ENCODE measurements around the gene XKR7. TPM values are rescaled to one million over a fixed set of nuclear protein-coding genes. Genes with fewer than 3 reads are reported as not detected.

XKR7 gene
- total RNA-seq, 4 donors from 2014 or later, result not detected

- no peaks in the 10 kb centered on the region for H3K9me3 ChIP-seq
- H3K36me3 ChIP-seq, result peaks cover 47 to 67% (median 58%) of the 10 kb centered on the region in 4 donors
- no peaks in the 10 kb centered on the region for H3K27me3 ChIP-seq
- H3K4me3 ChIP-seq, result no peak overlapping the region
- 95% methylated on average over 2 of the region's 2 CpGs for WGBS
- TF ChIP-seq POLR2A (IDR thresholded peaks at IDR 0.05; ENCODE audit: low read depth) (no peak), EP300 (IDR thresholded peaks at IDR 0.05) (no peak), CTCF (IDR thresholded peaks at IDR 0.05) (no peak)
- intact Hi-C loops (cut with DNase I), result loop anchor here (10.0 kb wide), 1 partner anchor 77 kb away; no protein-coding TSS in a partner anchor
- DNase-seq (ENCODE audit: extremely low spot score), result no peak
- no peak overlapping the region for H3K27ac ChIP-seq (replicated peaks in 1 of 4)
- H3K4me1 ChIP-seq, result peaks cover 20 to 38% (median 33%) of the 10 kb centered on the region in 4 donors
These were observed 19.9 kb upstream of the XKR7 start for GRCh38 chr20:31948008-31948407.

GRCh38 chr20:31949877-31950646, 17.9 kb upstream of the XKR7 start:
- Histone ChIP-seq H3K27ac (replicated peaks in 1 of 4) (no peak overlapping the region), H3K9me3 (no peaks in the 10 kb centered on the region), H3K36me3 (peaks cover 40 to 51% (median 47%) of the 10 kb centered on the region in 4 donors), H3K27me3 (no peaks in the 10 kb centered on the region), H3K4me1 (peaks cover 13 to 24% (median 22%) of the 10 kb centered on the region in 4 donors), H3K4me3 (peak overlapping the region in 1 of 4 donors; percentile 99)
- intact Hi-C loops (cut with DNase I), result loop anchor here (5.0 to 10.0 kb wide), 2 partner anchors 53 to 75 kb away; no protein-coding TSS in a partner anchor
- WGBS, result 79% methylated on average over 8 of the region's 9 CpGs
- no peak for DNase-seq (ENCODE audit: extremely low spot score)
- TF ChIP-seq CTCF (IDR thresholded peaks at IDR 0.05), result no peak

GRCh38 chr20:31951203-31951529, 16.8 kb upstream of the XKR7 start:
- Histone ChIP-seq H3K27me3 (peaks cover 0 to 5% (median 0%) of the 10 kb centered on the region in 4 donors), H3K36me3 (peaks cover 29 to 40% (median 36%) of the 10 kb centered on the region in 4 donors), H3K9me3 (no peaks in the 10 kb centered on the region), H3K4me3 (peak overlapping the region; percentile 92 to 99 (median 94)), H3K4me1 (peaks cover 13 to 24% (median 22%) of the 10 kb centered on the region in 4 donors), H3K27ac (replicated peaks in 1 of 4) (peak overlapping the region; percentile 82 to 84 (median 82))
- no peak for DNase-seq (ENCODE audit: extremely low spot score)
- WGBS, result 4% methylated on average over 6 of the region's 6 CpGs
- intact Hi-C loops (cut with DNase I), result loop anchor here (5.0 kb wide), 1 partner anchor 54 kb away; no protein-coding TSS in a partner anchor
- TF ChIP-seq CTCF (IDR thresholded peaks at IDR 0.05), result no peak
- TF ChIP-seq POLR2A (IDR thresholded peaks at IDR 0.05; ENCODE audit: low read depth), result no peak
- TF ChIP-seq POLR2AphosphoS5 (IDR thresholded peaks at IDR 0.05), result no peak
- no peak for TF ChIP-seq EP300 (IDR thresholded peaks at IDR 0.05)

GRCh38 chr20:31951530-31952453, 16.2 kb upstream of the XKR7 start, which contains the start of gene PDRG1:
PDRG1 (minus strand) TSS chr20:31952046; CDS start chr20:31951961, 85 bp downstream.
- Histone ChIP-seq H3K4me1 (peaks cover 13 to 24% (median 22%) of the 10 kb centered on the region in 4 donors), H3K27me3 (peaks cover 0 to 11% (median 3%) of the 10 kb centered on the region in 4 donors), H3K36me3 (peaks cover 23 to 34% (median 30%) of the 10 kb centered on the region in 4 donors), H3K4me3 (peak within 1 kb of the TSS; percentile 92 to 99 (median 94)), H3K27ac (replicated peaks in 1 of 4) (peak within 1 kb of the TSS; percentile 82 to 84 (median 82)), H3K9me3 (no peaks in the 10 kb centered on the region)
- intact Hi-C loops (cut with DNase I), result loop anchor here (1.0 to 5.0 kb wide), 3 partner anchors 54 to 128 kb away; no protein-coding TSS in a partner anchor
- TF ChIP-seq POLR2A (IDR thresholded peaks at IDR 0.05; ENCODE audit: low read depth) (no peak), POLR2AphosphoS5 (IDR thresholded peaks at IDR 0.05) (peak; percentile 87 to 95), CTCF (IDR thresholded peaks at IDR 0.05) (peak; percentile 91 to 99 (median 96)), EP300 (IDR thresholded peaks at IDR 0.05) (no peak)
- WGBS, result under 1% methylated on average over 50 of the region's 63 CpGs
- DNase-seq (ENCODE audit: extremely low spot score), result peak; percentile 97

Measured in esophagus muscularis mucosa (tissue), 4 donors.